ENCODE data around the gene ENPP7.

GRCh38 chr17:79788455-79788854, 57.7 kb downstream of the ENPP7 start:
- TF ChIP-seq, protein P1, sequence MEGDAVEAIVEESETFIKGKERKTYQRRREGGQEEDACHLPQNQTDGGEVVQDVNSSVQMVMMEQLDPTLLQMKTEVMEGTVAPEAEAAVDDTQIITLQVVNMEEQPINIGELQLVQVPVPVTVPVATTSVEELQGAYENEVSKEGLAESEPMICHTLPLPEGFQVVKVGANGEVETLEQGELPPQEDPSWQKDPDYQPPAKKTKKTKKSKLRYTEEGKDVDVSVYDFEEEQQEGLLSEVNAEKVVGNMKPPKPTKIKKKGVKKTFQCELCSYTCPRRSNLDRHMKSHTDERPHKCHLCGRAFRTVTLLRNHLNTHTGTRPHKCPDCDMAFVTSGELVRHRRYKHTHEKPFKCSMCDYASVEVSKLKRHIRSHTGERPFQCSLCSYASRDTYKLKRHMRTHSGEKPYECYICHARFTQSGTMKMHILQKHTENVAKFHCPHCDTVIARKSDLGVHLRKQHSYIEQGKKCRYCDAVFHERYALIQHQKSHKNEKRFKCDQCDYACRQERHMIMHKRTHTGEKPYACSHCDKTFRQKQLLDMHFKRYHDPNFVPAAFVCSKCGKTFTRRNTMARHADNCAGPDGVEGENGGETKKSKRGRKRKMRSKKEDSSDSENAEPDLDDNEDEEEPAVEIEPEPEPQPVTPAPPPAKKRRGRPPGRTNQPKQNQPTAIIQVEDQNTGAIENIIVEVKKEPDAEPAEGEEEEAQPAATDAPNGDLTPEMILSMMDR (IDR thresholded peaks at IDR 0.05), result no peak
- TF ChIP-seq POLR2A (IDR thresholded peaks at IDR 0.05) (no peak), POLR2AphosphoS5 (IDR thresholded peaks at IDR 0.05) (no peak)
